Stimulated activated CD4-positive, alpha-beta T cell treated with anti-CD3 and anti-CD28 coated beads, Interleukin-2, amount 100 ng/mL, for 48 hours (primary cell): Measurements from ENCODE around the gene DDC.
"Not testable (repeated sequence)": the region's sequence is repeated elsewhere in the genome, so short reads cannot be mapped to it uniquely, and the experiment has no call there.

ENCODE experiments used
- DNase-seq, 2 donors: peaks; one replicate each; pipeline ENCODE4 v3.0.0-alpha.2; 2020

The DDC gene

GRCh38 chr7:50554431-50555322 is 10.5 kb downstream of the DDC start:
- DNase-seq: no peak

GRCh38 chr7:50553973-50554372 is 11.2 kb downstream of the DDC start:
- no peak for DNase-seq

DNA sequence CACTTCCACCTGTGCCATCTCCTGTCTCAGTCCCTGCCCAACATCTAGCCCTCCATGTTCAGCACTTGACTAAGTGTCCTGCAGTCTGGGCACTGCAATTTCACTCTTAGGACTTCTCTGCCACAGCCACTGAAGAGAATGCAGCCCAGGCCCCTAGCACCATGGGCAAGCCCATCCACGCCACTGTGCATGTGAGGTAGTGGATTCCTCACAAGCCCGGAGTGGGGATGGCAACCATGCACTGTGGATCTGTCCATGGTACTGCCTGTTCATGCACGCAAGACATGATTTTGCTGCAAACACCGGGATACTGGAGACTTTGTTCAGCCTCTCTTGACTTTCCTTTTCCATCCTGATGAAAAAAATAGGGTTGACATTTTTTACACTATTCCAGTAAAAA is 12.3 kb downstream of the DDC start:
- no peak for DNase-seq

GRCh38 chr7:50552139-50552538 is 13.1 kb downstream of the DDC start:
- no peak for DNase-seq

GRCh38 chr7:50545613-50546012 is 19.6 kb downstream of the DDC start:
- DNase-seq: not testable (repeated sequence)

GRCh38 chr7:50544992-50545391 is 20.2 kb downstream of the DDC start:
- no peak for DNase-seq

DNA sequence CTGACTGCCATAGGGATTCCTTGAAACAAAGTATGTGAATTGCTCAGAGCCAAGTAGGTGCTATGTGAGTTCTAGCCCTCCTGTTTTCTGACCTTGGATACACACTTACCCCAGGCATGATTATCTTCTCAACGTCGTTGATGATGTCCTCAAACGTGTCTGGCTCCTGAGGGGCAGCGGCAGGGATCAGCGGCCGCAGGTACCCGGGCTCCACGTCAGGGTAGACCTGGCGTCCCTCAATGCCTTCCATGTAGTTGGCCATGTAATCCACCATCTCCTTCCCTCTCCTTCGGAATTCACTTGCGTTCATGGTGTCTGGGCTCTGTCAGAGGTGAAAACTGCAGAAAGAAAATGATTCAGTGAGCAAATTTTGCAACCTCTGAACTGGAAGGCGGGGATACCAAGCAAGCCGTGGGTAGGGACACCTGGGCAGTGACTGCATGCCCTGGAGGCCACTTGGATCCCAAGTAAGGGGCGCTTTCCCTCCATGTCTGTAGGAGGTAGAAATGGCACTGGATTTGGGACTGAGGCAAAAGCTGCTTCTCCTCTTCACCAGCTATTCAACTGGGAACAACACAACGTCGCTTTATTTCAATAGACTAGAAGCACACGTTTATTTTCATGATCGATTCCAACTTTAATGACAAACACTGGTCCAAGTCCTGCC is 21.3 kb downstream of the DDC start:
- DNase-seq: no peak

DNA sequence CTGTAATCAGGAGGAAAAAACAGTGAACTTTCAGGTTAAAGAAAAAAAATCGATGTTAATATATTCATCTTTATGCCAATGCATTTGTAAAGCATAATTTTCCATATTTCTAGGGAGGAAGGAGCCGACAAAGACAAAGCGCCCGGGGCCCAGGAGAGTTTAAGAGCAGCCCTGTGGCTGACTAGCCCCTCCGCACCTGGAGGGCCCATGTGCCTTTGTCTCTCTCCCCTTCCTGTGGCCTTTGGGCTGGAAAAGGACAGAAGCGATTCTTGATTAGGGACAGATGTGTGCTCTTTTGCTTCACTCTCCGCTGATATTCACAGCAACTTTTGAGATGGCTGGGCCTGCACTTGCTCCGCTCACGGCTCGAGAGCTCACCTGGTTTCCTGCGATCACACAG is 23.1 kb downstream of the DDC start:
- DNase-seq: no peak

DNA sequence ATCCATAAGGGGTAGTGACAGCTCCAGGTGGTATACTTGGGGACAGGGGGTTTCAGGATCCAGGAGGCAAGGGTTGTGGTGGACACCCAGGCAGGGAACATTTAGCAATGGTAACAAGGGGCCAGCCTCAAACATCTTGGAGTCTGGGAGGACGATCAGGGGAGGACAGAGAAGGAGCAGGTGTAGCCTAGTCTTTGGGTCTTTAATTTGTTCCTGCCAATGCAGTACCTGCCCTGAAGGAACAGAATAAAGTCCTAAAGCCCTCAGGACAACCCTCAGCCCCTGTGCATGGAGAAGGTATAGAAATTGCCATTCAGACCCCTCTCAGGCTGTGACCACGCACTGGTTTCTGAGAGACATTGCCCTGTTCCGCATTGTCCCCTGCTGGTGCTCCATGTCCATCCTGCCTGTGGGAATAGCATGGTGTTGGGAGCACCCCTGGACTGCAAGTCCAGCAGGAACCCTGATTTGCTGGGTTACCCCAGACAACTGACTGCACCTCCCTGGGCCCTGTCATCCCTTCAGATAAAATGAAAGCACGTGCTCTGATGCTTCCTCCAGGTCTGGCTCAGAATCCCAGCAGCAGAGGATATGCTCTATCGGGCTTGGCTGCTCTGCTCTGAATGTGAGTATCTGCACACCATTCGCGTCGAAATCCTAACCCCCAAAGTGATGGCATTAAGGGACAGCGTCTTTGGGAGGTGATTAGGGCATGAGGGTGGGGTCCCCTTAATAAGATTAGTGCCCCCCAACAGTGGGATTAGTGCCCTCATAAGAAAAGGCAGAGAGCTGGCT is 24.2 kb downstream of the DDC start:
- DNase-seq: no peak

- DNase-seq: no peak
Measured at GRCh38 chr7:50539725-50540124, 25.5 kb downstream of the DDC start.

DNA sequence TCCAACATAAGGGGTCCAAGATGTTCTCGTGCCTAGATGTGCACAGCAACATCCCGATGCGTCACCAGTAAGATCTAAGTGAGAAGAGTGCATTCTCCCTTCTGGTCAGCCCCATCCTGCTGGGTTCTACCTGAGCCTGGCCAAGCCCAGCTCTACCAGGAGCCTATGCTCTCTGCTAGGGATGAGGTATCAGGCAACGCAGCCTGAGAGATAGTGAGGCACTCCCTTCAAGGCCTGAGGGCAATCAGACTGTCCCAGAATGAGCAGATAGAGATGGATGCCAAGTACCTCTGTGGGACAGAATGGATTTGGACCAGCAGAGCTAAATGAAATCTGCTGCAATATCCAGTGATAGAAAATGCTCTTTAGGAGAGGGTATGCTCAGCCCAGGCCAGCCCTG is 26.7 kb downstream of the DDC start:
- no peak for DNase-seq

- DNase-seq: no peak
Measured at GRCh38 chr7:50537417-50537816, 27.8 kb downstream of the DDC start.

- not testable (repeated sequence) for DNase-seq
Measured at GRCh38 chr7:50535291-50535711, 29.9 kb downstream of the DDC start.

GRCh38 chr7:50534690-50535290 is 30.4 kb downstream of the DDC start:
- DNase-seq: no peak

DNA sequence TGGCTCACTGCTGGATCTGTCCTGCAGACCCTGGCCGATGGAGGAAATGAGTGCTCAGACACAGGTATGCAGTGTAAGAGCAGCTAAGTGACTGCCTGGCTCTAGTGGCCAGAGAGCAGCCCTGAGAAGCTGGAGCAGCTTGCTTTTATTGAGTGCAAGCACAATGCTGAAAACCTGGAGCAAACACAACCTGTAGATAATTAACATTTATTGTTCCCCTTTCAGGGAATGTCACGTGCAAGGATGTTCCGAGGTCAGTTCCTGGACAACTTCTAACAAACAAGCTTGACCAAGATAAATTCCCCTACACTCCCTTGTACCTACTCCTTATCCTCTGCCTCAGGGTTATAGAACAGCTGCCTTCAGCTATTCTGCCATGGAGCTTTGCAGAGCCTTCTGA is 31.3 kb downstream of the DDC start:
- DNase-seq: no peak

DNA sequence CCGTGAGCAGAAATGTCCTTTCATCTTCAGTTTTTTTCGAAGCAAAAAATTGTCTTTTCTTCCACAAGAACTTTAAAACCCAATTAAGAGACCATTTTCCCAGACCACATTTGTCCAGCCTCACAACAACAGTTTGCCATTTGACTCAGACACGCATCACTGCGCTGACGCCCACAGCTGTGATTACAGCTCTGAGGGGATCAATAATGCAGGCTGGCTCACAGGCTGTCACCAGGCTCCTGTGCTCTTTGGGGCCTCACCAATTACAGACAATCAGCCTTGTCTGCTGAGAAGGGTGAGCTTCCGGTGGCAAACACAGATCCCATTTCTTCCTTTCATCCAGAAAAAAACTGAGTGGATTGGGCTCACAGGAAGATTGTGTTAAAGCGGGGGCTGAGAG is 33.3 kb downstream of the DDC start:
- no peak for DNase-seq

DNA sequence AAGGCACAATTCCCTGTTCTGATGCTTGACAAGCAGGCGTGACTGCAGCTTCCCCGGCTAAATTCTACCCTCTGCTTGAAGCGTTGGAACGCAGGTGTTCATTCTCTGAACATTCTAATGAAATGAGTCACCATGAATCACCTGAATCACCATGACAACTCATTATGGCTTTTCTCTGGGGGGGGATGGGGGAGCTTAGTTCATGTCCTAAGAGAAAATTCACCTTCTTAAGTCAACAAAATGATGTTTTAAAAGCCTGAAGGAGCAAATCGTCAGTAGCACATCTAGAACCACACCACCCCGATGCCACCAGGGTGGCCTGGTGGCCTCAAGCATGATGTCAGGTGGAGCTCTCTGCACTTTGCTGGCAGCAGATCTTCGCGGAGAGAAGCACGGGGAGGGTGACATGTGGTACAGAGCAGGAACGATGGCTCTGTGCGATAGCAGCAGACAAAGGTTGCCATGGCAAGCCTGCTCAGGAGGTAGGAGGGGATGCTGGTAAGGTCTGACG is 33.7 kb downstream of the DDC start:
- peak; percentile 12 to 23 for DNase-seq

DNA sequence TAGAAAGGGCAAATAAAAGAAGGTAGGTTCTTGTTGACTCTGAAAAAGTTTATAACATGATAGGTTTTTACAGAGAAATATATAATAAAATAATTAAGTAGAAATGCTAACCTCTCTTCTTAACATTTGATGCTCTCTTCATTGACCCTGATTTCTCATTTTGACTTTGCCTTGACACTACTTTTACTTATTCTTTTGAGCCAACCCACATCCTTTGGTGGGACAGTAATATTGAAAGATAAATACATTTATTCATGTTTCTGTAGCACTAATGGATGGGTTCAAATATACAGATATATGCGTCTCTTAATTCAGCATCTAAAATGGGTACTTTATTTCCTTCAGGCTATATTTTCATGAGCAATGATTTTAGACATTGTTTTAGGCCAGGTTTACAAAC is 34.4 kb downstream of the DDC start:
- DNase-seq: no peak

GRCh38 chr7:50529093-50529862 is 35.9 kb downstream of the DDC start:
- DNase-seq: no peak

DNA sequence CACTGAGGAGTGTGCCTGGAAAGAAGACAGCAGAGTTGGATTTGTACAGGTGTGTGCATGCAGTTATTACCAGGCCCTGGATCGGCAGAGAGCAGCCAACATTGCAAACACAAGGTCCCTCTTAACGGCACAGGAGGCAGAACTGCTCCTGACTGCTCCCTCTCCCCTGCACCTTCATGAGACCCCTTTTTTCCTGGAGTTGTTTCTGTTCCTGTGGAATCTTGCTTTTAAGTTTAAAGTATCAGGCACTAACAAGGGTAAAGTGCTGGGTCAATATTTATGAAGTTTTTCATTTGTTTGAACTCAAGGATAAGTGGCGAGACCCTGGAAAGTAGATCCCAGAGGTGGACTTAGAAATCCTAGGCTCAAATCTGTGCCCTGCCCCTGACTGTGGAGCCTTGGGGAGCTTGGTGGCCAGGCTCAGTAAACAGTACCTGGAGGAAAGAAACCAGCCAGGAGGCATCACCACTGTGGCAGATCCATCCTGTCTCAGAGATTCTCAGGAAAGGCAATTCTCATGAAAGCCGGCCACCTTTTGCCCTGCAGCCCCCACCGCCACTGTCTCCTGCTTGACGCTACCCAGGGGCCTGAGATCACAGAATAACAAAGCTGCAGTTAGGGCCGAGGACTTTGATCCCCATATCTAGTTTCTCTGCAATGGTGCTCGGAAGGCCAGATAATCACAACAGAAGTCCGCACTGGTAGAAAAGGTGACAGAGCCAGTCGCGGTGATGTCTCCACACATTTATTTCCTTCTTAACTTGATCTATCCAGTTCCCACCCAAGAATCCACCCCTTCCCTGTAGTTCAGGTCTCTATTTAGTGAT is 36.7 kb downstream of the DDC start:
- DNase-seq: no peak

DNA sequence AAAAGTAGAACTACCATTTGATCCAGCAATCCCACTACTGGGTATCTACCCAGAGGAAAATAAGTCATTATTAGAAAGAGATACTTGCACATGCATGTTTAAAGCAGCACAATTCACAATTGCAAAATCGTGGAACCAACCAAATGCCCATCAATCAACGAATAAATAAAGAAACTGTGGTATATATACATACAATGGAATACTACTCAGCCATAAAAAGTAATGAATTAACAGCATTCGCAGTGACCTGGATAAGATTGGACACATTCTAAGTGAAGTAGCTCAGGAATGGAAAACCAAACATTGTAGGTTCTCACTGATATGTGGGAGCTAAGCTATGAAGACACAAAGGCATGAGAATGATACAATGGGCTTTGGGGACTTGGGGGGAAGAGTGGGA is 45.9 kb downstream of the DDC start:
- DNase-seq: not testable (repeated sequence)
